HG02610 (cell line): ENCODE data around the gene DUSP5.

Experiments
- ATAC-seq: cut with Tn5 transposase; IDR thresholded peaks from one replicate; pipeline ENCODE4 v1.9.1; 2021; ENCODE audit warnings: mild to moderate bottlenecking, moderate library complexity; ENCODE audit not compliant: unreplicated experiment

Gene DUSP5

GRCh38 chr10:110499796-110500514, 2.2 kb downstream of the DUSP5 start:
- ATAC-seq: no peak

GRCh38 chr10:110500515-110500905, 2.8 kb downstream of the DUSP5 start:
- ATAC-seq: no peak

- ATAC-seq: peak; percentile 14
These were observed 3.6 kb downstream of the DUSP5 start for GRCh38 chr10:110501142-110501937.

GRCh38 chr10:110502072-110502845, 4.6 kb downstream of the DUSP5 start:
- ATAC-seq: no peak

- ATAC-seq: peak; percentile 42
These were observed 5.2 kb downstream of the DUSP5 start for GRCh38 chr10:110502851-110503301.

GRCh38 chr10:110503528-110504110, 5.9 kb downstream of the DUSP5 start:
- no peak for ATAC-seq

- peak; percentile 64 for ATAC-seq
These were observed 6.5 kb downstream of the DUSP5 start for GRCh38 chr10:110504111-110504735.

- no peak for ATAC-seq
These were observed 7.5 kb downstream of the DUSP5 start for GRCh38 chr10:110505130-110505770.

GRCh38 chr10:110506448-110506847, 8.7 kb downstream of the DUSP5 start:
- ATAC-seq: no peak

- no peak for ATAC-seq
These were observed 9.6 kb downstream of the DUSP5 start for GRCh38 chr10:110507346-110507745.

- ATAC-seq: no peak
These were observed 10.6 kb downstream of the DUSP5 start for GRCh38 chr10:110508159-110508788.

- no peak for ATAC-seq
These were observed 11.3 kb downstream of the DUSP5 start for GRCh38 chr10:110508806-110509544.

GRCh38 chr10:110509560-110509959, 11.9 kb downstream of the DUSP5 start:
- ATAC-seq: no peak

- no peak for ATAC-seq
These were observed 12.4 kb downstream of the DUSP5 start for GRCh38 chr10:110510086-110510485.

GRCh38 chr10:110510730-110511129, 13.0 kb downstream of the DUSP5 start:
- no peak for ATAC-seq

GRCh38 chr10:110511734-110512449, 14.2 kb downstream of the DUSP5 start:
- no peak for ATAC-seq

GRCh38 chr10:110512461-110513187, 14.9 kb downstream of the DUSP5 start:
- no peak for ATAC-seq

GRCh38 chr10:110513949-110514348, 16.2 kb downstream of the DUSP5 start:
- no peak for ATAC-seq
